Urothelium cell line (cell line): ENCODE data around the gene RAB2B.
A peak's percentile ranks its signal among the peaks of the same experiment; 100 is the strongest.

ENCODE experiments used
- DNase-seq: peaks from one replicate; pipeline ENCODE4 v3.0.0; 2011; ENCODE audit warnings: low spot score, mixed read lengths
- FAIRE-seq: peaks from 2 replicates; lab custom pipeline; 2011; peaks lifted over from hg19 to GRCh38; lab: Jason Lieb, UNC

Gene RAB2B

GRCh38 chr14:21476925-21477681, at the start of gene RAB2B, which contains the start of gene TOX4:
Gene RAB2B, minus strand, starts transcription at chr14:21476959. Its CDS starts 87 bp downstream, at chr14:21476872.
Gene TOX4, plus strand, starts transcription at chr14:21477195. Its CDS starts 84 bp downstream, at chr14:21477279.
- FAIRE-seq: peak; percentile 13
- DNase-seq: peak; percentile 96

GRCh38 chr14:21525962-21526671, 49.4 kb upstream of the RAB2B start, which contains the start of gene SALL2:
Gene SALL2, minus strand, starts transcription at chr14:21526346. Its CDS starts 219 bp downstream, at chr14:21526127.
- FAIRE-seq: no peak
- peak; percentile 88 for DNase-seq

- DNase-seq (peak; percentile 31), FAIRE-seq (no peak)
Measured at GRCh38 chr14:21525571-21525961, 48.8 kb upstream of the RAB2B start.

- no peak for FAIRE-seq
- DNase-seq: no peak
Measured at GRCh38 chr14:21524575-21525490, 48.1 kb upstream of the RAB2B start.

GRCh38 chr14:21523203-21523602, 46.4 kb upstream of the RAB2B start:
- no peak for DNase-seq
- no peak for FAIRE-seq

GRCh38 chr14:21521501-21521900, 44.7 kb upstream of the RAB2B start:
- FAIRE-seq (no peak), DNase-seq (no peak)

GRCh38 chr14:21520767-21521166, 44.0 kb upstream of the RAB2B start:
- FAIRE-seq: no peak
- no peak for DNase-seq

GRCh38 chr14:21518725-21519124, 42.0 kb upstream of the RAB2B start:
- DNase-seq (no peak), FAIRE-seq (no peak)

GRCh38 chr14:21514341-21514740, 37.6 kb upstream of the RAB2B start:
- DNase-seq (no peak), FAIRE-seq (no peak)

- FAIRE-seq (no peak), DNase-seq (peak; percentile 92)
Measured at GRCh38 chr14:21510735-21511657, 34.2 kb upstream of the RAB2B start, which contains the start of gene METTL3. Gene METTL3, minus strand, starts transcription at chr14:21511340. Its CDS starts 117 bp downstream, at chr14:21511223.

GRCh38 chr14:21509432-21510143, 32.8 kb upstream of the RAB2B start:
- FAIRE-seq (no peak), DNase-seq (no peak)

- FAIRE-seq (no peak), DNase-seq (no peak)
Measured at GRCh38 chr14:21506557-21506956, 29.8 kb upstream of the RAB2B start.

GRCh38 chr14:21505012-21505553, 28.3 kb upstream of the RAB2B start:
- no peak for FAIRE-seq
- DNase-seq: no peak

GRCh38 chr14:21503376-21503775, 26.6 kb upstream of the RAB2B start:
- FAIRE-seq (no peak), DNase-seq (no peak)

GRCh38 chr14:21501568-21501967, 24.8 kb upstream of the RAB2B start:
- FAIRE-seq (no peak), DNase-seq (no peak)

- no peak for FAIRE-seq
Measured at GRCh38 chr14:21498540-21499526, 22.1 kb upstream of the RAB2B start.

GRCh38 chr14:21496453-21496852, 19.7 kb upstream of the RAB2B start:
- FAIRE-seq: no peak

More at GRCh38 chr14:21498540-21499526, 22.1 kb upstream of the RAB2B start:
- DNase-seq: peak; percentile 26

More at GRCh38 chr14:21496453-21496852, 19.7 kb upstream of the RAB2B start:
- no peak for DNase-seq
